HS-5 (cell line): ENCODE data around the gene RTP1.

Source experiments
- DNase-seq: peaks from one replicate; pipeline ENCODE4 v3.0.0-alpha.2; 2012; ENCODE audit warnings: low read depth

Gene RTP1

DNA sequence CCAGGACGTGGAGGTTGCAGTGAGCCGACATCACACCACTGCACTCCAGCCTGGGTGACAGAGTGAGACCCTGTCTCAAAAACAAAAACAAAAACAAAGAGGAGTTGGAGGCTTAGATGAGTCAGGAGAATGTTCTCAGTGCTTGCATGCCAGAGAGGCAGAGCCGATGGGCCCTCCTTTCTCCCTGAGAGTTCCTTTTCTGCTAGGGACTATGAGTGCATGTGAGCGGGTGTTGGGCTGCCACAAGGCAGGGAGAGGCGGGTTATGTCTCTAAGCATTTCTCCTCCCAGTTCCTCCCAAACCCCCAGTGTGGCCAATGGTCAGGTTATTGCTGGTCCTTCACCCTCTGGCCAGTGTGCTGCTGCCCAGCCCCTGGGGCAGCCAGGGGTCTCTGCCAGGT, 45.1 kb downstream of the RTP1 start:
- DNase-seq: no peak

DNA sequence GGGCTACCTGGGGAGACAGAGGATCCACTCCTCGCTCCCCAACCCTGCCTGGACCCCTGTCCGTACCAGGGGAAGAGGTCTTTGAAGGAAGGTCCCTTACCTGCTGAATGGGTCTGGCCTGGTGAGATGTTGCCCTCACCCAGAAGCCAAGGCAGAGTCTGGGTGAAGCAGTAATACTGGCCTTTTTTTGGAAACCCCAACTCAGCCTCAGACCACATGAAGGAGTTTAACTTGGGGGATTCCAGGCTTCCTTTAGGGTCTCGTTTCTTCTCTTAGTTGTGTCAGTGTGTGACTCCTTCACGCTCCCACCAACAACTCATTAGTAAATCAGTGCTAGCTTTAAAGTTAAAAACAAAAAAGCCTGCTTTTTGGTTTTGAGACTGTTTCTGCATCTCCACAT, 45.6 kb downstream of the RTP1 start:
- DNase-seq: no peak

- DNase-seq: no peak
These were observed 46.7 kb downstream of the RTP1 start for GRCh38 chr3:187243933-187244524.

DNA sequence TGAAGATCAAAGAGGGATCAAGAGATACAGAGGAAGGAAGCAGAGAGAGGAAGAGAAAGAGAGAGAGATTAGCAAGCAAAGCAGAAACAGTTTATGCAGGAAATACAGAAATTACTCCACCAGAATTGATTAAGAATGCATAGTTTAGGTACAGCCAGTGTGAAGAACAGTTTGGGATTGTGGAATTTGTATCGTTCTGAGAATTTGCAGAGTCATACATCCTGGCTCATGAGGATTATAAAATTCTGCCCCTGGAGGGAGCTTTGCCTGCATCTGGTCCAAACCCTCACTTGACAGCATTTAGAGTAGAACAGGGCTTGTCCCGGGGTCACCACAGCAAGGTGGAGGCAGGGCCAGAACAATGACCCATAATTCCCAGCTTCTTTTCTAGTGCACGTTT, 50.1 kb downstream of the RTP1 start:
- DNase-seq: no peak
